ENCODE results near the gene SLC3A2. TPM values are rescaled to one million over a fixed set of nuclear protein-coding genes. Genes with fewer than 3 reads are reported as not detected.
"Not testable (repeated sequence)": the region's sequence is repeated elsewhere in the genome, so short reads cannot be mapped to it uniquely, and the experiment has no call there.

The SLC3A2 gene
- total RNA-seq, 1 donor from 2014 or later: 32.9 TPM

- no peak for DNase-seq
- intact Hi-C loops (cut with DNase I): no loop called here
- no peak for ATAC-seq (ENCODE audit: poor library complexity)
Observed at GRCh38 chr11:62850911-62851806, 29.5 kb upstream of the SLC3A2 start.

- DNase-seq (no peak), ATAC-seq (ENCODE audit: poor library complexity) (no peak)
- intact Hi-C loops (cut with DNase I): no loop called here
Observed at GRCh38 chr11:62851807-62852522, 28.7 kb upstream of the SLC3A2 start.

- intact Hi-C loops (cut with DNase I): no loop called here
- ATAC-seq (ENCODE audit: poor library complexity): no peak
- no peak for DNase-seq
Observed at GRCh38 chr11:62852523-62853188, 28.0 kb upstream of the SLC3A2 start.

GRCh38 chr11:62853279-62853965 lies 27.3 kb upstream of the SLC3A2 start:
- ATAC-seq (ENCODE audit: poor library complexity) (no peak), DNase-seq (no peak)
- intact Hi-C loops (cut with DNase I): no loop called here

GRCh38 chr11:62854013-62854824 lies 26.5 kb upstream of the SLC3A2 start:
- no peak for DNase-seq
- no peak for ATAC-seq (ENCODE audit: poor library complexity)
- intact Hi-C loops (cut with DNase I): no loop called here

- no peak for ATAC-seq (ENCODE audit: poor library complexity)
Observed at GRCh38 chr11:62854825-62855570, 25.7 kb upstream of the SLC3A2 start.

GRCh38 chr11:62855571-62856332 lies 24.9 kb upstream of the SLC3A2 start:
- intact Hi-C loops (cut with DNase I): no loop called here
- ATAC-seq (ENCODE audit: poor library complexity) (peak; percentile 98), DNase-seq (peak; percentile 96)

More at GRCh38 chr11:62854825-62855570, 25.7 kb upstream of the SLC3A2 start:
- intact Hi-C loops (cut with DNase I): no loop called here
- DNase-seq: no peak

GRCh38 chr11:62856333-62856895 lies 24.3 kb upstream of the SLC3A2 start:
- peak; percentile 5 for ATAC-seq (ENCODE audit: poor library complexity)
- no peak for DNase-seq
- intact Hi-C loops (cut with DNase I): no loop called here

GRCh38 chr11:62857541-62857982 lies 23.1 kb upstream of the SLC3A2 start:
- ATAC-seq (ENCODE audit: poor library complexity): no peak
- intact Hi-C loops (cut with DNase I): no loop called here
- no peak for DNase-seq

GRCh38 chr11:62858201-62858600 lies 22.5 kb upstream of the SLC3A2 start:
- intact Hi-C loops (cut with DNase I): no loop called here
- no peak for ATAC-seq (ENCODE audit: poor library complexity)
- no peak for DNase-seq

GRCh38 chr11:62859281-62859703 lies 21.4 kb upstream of the SLC3A2 start:
- ATAC-seq (ENCODE audit: poor library complexity); intact Hi-C loops (cut with DNase I); DNase-seq: not testable (repeated sequence)

- no peak for ATAC-seq (ENCODE audit: poor library complexity)
- DNase-seq: no peak
- intact Hi-C loops (cut with DNase I): loop anchor here (10.0 kb wide), 1 partner anchor 466 kb away; no protein-coding TSS in a partner anchor
Observed at GRCh38 chr11:62860835-62861563, 19.7 kb upstream of the SLC3A2 start.

- intact Hi-C loops (cut with DNase I): loop anchor here (1.0 to 10.0 kb wide), 2 partner anchors 75 to 467 kb away; no protein-coding TSS in a partner anchor
- not testable (repeated sequence) for ATAC-seq (ENCODE audit: poor library complexity); DNase-seq
Observed at GRCh38 chr11:62861564-62862192, 19.0 kb upstream of the SLC3A2 start.

- intact Hi-C loops (cut with DNase I): loop anchor here (10.0 kb wide), 1 partner anchor 469 kb away; no protein-coding TSS in a partner anchor
- no peak for DNase-seq
- ATAC-seq (ENCODE audit: poor library complexity): no peak
Observed at GRCh38 chr11:62863687-62864335, 16.9 kb upstream of the SLC3A2 start.

Data from Right ventricle myocardium superior (tissue), 1 donor.